BJ (cell line): ENCODE results near the gene ALX4. TPM values are rescaled to one million over a fixed set of nuclear protein-coding genes. Genes with fewer than 3 reads are reported as not detected.

Experiments used
- CTCF ChIA-PET: fragments of 350-600 bp; formaldehyde crosslinking; extraction: SDS; loops from one replicate; lab custom pipeline; 2021; ENCODE audit warnings: antibody characterized with exemption, inconsistent platforms; lab: Yijun Ruan, JAX
- POLR2A ChIA-PET: fragments of 300-600 bp; sonication (Branson Sonifier 250); formaldehyde crosslinking; extraction: SDS; loops from one replicate; lab custom pipeline; 2021; ENCODE audit warnings: antibody characterized with exemption; lab: Charles Lee
- DNase-seq: peaks from one replicate; pipeline ENCODE4 v3.0.0-alpha.2; 2011; ENCODE audit warnings: low read depth
- H3K27me3 ChIP-seq: 2 replicates; pipeline ENCODE4 v1.6.0; 2011; ENCODE audit warnings: low read length; ENCODE audit not compliant: control insufficient read depth, insufficient read depth
- H3K36me3 ChIP-seq: 2 replicates; pipeline ENCODE4 v1.5.1; 2011; ENCODE audit warnings: low read length; ENCODE audit not compliant: control insufficient read depth, insufficient read depth
- H3K4me3 ChIP-seq: 2 replicates; pipeline ENCODE4 v1.5.1; 2011; ENCODE audit warnings: low read depth, mild to moderate bottlenecking, control low read depth, low read length
- CTCF ChIP-seq: IDR thresholded peaks from 2 replicates; pipeline ENCODE4 v1.5.1; 2011; ENCODE audit warnings: low read depth, mild to moderate bottlenecking, control low read depth, inconsistent platforms, low read length, moderate library complexity; ENCODE audit not compliant: insufficient read depth
- polyA plus RNA-seq: library from polyadenylated mRNA; depleted of rRNA; stranded (reverse); fragments of >200 nt; gene quantifications from 2 replicates; pipeline ENCODE4 v1.2.3, GENCODE V29; 2011

ALX4 gene
- polyA plus RNA-seq, 1 experiment, result 2.2 TPM

GRCh38 chr11:44274404-44274803, 35.5 kb downstream of the ALX4 start:
- ChIA-PET POLR2A (no interaction called here), CTCF (interaction anchor here (1.5 to 1.9 kb wide), 2 partner anchors 11 to 143 kb away, joined by 5 to 7 read pairs; no protein-coding TSS in a partner anchor)
- DNase-seq, result no peak
- no peaks in the 10 kb centered on the region; the same call in 1 of the 2 replicates for H3K36me3 ChIP-seq
- no peak for TF ChIP-seq CTCF
- no peak overlapping the region for H3K4me3 ChIP-seq
- no peaks in the 10 kb centered on the region for H3K27me3 ChIP-seq

- no peak for DNase-seq
- no peak for TF ChIP-seq CTCF
- ChIA-PET CTCF (interaction anchor here (3.9 kb wide), 1 partner anchor 15 kb away, joined by 16 read pairs; no protein-coding TSS in a partner anchor), POLR2A (no interaction called here)
- Histone ChIP-seq H3K27me3 (no peaks in the 10 kb centered on the region), H3K4me3 (no peak overlapping the region), H3K36me3 (peaks cover 1% of the 10 kb centered on the region; the same call in 1 of the 2 replicates)
Observed at GRCh38 chr11:44271286-44271685, 38.7 kb downstream of the ALX4 start.

- H3K36me3 ChIP-seq, result peaks cover 1% of the 10 kb centered on the region; the same call in 1 of the 2 replicates
- POLR2A ChIA-PET, result no interaction called here
- CTCF ChIA-PET, result interaction anchor here (1.4 to 3.9 kb wide), 2 partner anchors 13 to 15 kb away, joined by 5 to 16 read pairs; no protein-coding TSS in a partner anchor
- DNase-seq, result no peak
- TF ChIP-seq CTCF, result no peak
- H3K4me3 ChIP-seq, result no peak overlapping the region
- no peaks in the 10 kb centered on the region for H3K27me3 ChIP-seq
Observed at GRCh38 chr11:44270403-44271273, 39.3 kb downstream of the ALX4 start.

GRCh38 chr11:44269369-44270351, 40.3 kb downstream of the ALX4 start:
- ChIA-PET POLR2A (interaction anchor here (0.6 kb wide), 1 partner anchor 148 kb away, joined by 3 read pairs; no protein-coding TSS in a partner anchor), CTCF (interaction anchor here (0.7 to 3.9 kb wide), 3 partner anchors 12 to 20 kb away, joined by 3 to 16 read pairs (median 5); no protein-coding TSS in a partner anchor)
- DNase-seq, result no peak
- H3K4me3 ChIP-seq, result no peak overlapping the region
- H3K27me3 ChIP-seq, result no peaks in the 10 kb centered on the region
- peaks cover 2% of the 10 kb centered on the region; the same call in 1 of the 2 replicates for H3K36me3 ChIP-seq
- no peak for TF ChIP-seq CTCF
